Upper lobe of left lung (tissue), 4 donors: ENCODE data around the gene DPPA5.

ENCODE experiments used
- CTCF ChIP-seq, 6 experiments: fragments of 450-650 bp in 4 of 6; fragments of 200-600 bp in 2 of 6; sonication (generic) in 2 of 6; IDR thresholded peaks; one replicate each; pipeline ENCODE4 v1.5.1; 2016 to 2019; ENCODE audit warnings: antibody characterized with exemption in 6 of 6
- EP300 ChIP-seq, 4 donors: sonication (generic); formaldehyde crosslinking; IDR thresholded peaks; one replicate each; pipeline ENCODE4 v1.5.1; 2017; ENCODE audit warnings: antibody characterized with exemption in 4 of 4, control low read depth in 2 of 4
- POLR2A ChIP-seq, 4 donors: fragments of 450-650 bp; IDR thresholded peaks; one replicate each; pipeline ENCODE4 v1.5.1; 2016 to 2017; ENCODE audit warnings: antibody characterized with exemption in 4 of 4, mild to moderate bottlenecking in 2 of 4
- POLR2AphosphoS5 ChIP-seq, 2 donors: sonication (generic); formaldehyde crosslinking; IDR thresholded peaks; one replicate each; pipeline ENCODE4 v1.5.1; 2017; ENCODE audit warnings: antibody characterized with exemption in 2 of 2

- no peak for TF ChIP-seq CTCF (IDR thresholded peaks at IDR 0.05)
- TF ChIP-seq POLR2A (IDR thresholded peaks at IDR 0.05), result no peak
- no peak for TF ChIP-seq POLR2AphosphoS5 (IDR thresholded peaks at IDR 0.05)
- TF ChIP-seq EP300 (IDR thresholded peaks at IDR 0.05), result no peak
These were observed 18.4 kb upstream of the DPPA5 start for GRCh38 chr6:73372516-73372915.
